Measurements from ENCODE around the gene TDRD7.

The TDRD7 gene

DNA sequence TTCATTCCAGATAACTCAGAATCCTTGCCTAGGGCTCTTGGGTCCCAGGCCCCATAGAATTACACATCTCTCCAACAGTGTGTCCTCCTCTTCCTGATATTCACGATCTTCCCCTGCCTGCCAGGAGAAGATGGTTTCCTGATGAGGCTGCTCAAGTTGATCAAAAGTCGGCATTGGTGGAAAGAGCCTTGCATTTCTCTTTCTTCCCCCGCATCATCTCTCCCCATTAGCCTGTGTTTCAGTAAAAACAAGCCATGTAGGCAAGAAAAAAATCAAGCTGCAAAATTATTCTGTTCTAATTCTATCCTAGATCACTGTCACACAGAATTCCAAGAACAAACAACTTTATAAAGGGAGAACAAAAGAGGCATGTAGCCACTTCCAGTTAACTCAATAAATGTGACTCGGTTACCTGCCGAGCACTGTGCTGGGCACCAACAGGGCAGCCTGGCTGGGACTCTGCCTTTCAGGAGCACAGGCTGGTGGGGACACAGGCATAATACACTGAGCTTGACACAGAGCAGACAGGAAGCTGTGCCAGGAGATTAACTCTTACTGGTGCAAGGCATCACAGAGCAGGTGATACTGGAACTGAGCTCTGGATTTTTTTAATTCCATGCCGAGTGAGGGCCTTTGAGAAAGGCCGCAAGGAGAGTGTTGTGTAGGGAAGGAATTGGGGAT, 115.1 kb downstream of the TDRD7 start:
- H3K27ac Mint-ChIP-seq, result no peak overlapping the region
- no peaks in the 10 kb centered on the region for H3K4me1 Mint-ChIP-seq (ENCODE audit: low read depth)
- no peaks in the 10 kb centered on the region for H3K27me3 Mint-ChIP-seq
- H3K9me3 Mint-ChIP-seq (ENCODE audit: low read depth), result no peaks in the 10 kb centered on the region
- no peak overlapping the region for H3K4me3 Mint-ChIP-seq
- no peaks in the 10 kb centered on the region for H3K36me3 Mint-ChIP-seq

DNA sequence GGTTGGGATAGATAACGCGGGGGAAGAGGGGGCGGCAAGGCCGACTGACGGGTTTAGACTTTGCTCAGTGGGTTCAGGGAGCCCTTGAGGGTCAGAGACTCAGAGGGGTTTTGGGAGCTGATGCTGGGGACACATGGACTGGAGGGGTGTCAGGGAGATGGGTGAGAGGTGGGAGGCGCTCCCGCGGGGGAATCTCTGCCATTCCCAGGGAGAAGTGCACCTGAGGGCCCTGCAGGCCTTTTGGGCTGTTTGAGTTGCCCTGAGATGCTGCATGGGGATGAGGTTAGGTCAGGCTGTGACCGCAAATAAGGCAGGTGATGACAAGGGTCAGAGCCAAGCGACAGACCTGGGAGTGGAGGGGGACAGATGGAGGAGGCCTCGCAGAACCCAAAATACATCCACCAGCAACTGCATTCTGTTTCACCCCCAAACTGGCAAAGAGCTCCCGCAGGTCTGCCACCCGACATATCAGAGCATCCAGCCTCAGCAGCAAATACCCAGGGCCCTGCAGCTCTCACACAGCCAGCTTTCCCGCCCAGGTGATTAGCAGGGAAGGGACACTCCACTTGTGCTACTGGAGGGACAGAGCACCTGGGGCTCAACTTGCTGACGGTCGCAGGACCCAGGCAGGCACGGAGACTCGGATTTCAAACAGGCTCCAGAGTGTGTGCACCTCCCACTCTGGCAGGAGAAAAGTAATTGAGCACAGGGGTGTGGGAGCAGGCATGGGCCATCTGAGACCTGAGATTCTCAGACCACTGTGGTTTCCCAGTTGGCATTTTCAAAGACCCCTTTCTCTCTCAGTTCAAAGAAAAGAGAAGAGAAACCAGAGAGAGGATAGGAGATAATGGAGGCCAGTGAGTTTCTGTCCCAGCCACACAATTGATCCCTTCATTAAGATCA, 116.0 kb downstream of the TDRD7 start:
- Mint-ChIP-seq H3K27ac (no peak overlapping the region), H3K4me3 (no peak overlapping the region), H3K27me3 (no peaks in the 10 kb centered on the region), H3K4me1 (ENCODE audit: low read depth) (no peaks in the 10 kb centered on the region), H3K36me3 (no peaks in the 10 kb centered on the region), H3K9me3 (ENCODE audit: low read depth) (no peaks in the 10 kb centered on the region)

DNA sequence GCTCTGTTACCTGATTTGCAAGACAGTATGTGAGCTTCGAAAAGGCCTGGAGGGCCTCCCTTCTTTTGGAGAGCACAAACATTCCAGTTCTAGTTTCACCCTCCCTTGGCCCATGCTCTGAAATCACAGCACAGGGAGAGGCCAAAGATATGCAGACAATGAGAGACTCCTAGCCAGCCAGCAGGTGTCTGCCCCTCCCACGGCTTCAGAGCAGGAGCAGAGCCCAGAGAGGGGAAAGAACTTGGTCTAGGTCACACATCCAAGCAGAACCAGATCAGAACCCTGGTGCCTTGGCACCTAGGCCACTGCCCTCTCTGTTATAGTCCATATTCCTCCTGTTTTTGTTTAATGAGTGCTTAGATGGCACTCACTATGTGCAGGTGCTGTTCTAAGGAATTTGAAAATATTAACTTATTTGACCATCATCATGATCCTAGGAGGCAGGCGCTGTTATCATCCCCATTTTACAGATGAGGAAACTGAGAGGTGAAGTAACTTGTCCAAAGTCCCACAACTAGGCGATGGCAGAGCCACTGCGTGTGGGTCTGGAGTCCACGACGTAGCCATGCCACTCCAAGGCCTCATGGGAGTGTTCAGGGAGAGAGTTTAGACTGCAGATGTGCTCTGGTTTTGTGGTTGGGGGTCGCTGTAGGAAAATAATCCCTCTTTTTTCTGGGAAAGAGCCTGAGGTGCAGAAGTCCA, 116.8 kb downstream of the TDRD7 start:
- H3K27me3 Mint-ChIP-seq, result no peaks in the 10 kb centered on the region
- H3K36me3 Mint-ChIP-seq, result no peaks in the 10 kb centered on the region
- no peak overlapping the region for H3K27ac Mint-ChIP-seq
- no peak overlapping the region for H3K4me3 Mint-ChIP-seq
- no peaks in the 10 kb centered on the region for H3K4me1 Mint-ChIP-seq (ENCODE audit: low read depth)
- H3K9me3 Mint-ChIP-seq (ENCODE audit: low read depth), result no peaks in the 10 kb centered on the region

DNA sequence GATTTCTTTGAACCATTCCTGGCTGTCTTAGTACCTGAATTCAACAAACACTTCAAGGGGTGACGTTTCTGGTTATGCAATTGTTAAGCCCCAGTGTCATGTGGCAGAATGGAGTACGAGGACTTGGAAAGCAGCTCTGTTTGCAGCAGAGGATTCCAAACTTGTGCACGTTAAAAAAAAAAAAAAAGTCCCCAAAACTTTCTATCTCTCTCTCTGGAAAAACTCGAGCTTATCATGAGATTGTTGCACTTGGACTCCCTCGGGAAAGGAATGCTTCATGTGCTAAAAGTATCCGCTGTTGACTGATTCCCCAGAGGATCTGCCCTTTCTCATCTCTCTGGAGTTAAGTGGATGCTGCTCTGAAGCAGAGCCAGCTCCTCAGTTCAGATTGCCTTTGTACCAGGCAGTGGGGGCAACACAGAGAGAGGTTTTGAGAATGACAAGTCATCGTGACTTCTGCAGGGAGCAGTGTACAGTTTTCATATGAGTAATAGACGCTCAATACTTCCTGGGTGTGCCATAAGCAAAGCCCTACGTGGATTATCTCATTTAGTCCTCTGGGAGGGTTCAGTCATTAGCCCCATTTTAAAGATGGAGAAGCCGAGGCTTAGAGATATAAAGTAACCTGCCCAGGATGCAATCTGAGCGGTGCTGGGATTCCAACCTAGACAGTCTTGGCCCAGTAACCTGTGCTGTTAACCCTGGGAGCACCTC, 117.6 kb downstream of the TDRD7 start:
- no peak overlapping the region for H3K4me3 Mint-ChIP-seq
- no peaks in the 10 kb centered on the region for H3K4me1 Mint-ChIP-seq (ENCODE audit: low read depth)
- no peaks in the 10 kb centered on the region for H3K36me3 Mint-ChIP-seq
- H3K27ac Mint-ChIP-seq, result no peak overlapping the region
- H3K9me3 Mint-ChIP-seq (ENCODE audit: low read depth), result no peaks in the 10 kb centered on the region
- H3K27me3 Mint-ChIP-seq, result no peaks in the 10 kb centered on the region

GRCh38 chr9:97531888-97532376, 120.0 kb downstream of the TDRD7 start:
- H3K4me3 Mint-ChIP-seq, result no peak overlapping the region
- no peaks in the 10 kb centered on the region for H3K9me3 Mint-ChIP-seq (ENCODE audit: low read depth)
- H3K27ac Mint-ChIP-seq, result no peak overlapping the region
- no peaks in the 10 kb centered on the region for H3K4me1 Mint-ChIP-seq (ENCODE audit: low read depth)
- peaks cover 2% of the 10 kb centered on the region for H3K27me3 Mint-ChIP-seq
- no peaks in the 10 kb centered on the region for H3K36me3 Mint-ChIP-seq

GRCh38 chr9:97534185-97534584, 122.3 kb downstream of the TDRD7 start:
- Mint-ChIP-seq H3K4me1 (ENCODE audit: low read depth) (no peaks in the 10 kb centered on the region), H3K9me3 (ENCODE audit: low read depth) (no peaks in the 10 kb centered on the region), H3K27me3 (peaks cover 3% of the 10 kb centered on the region), H3K27ac (no peak overlapping the region), H3K36me3 (no peaks in the 10 kb centered on the region), H3K4me3 (no peak overlapping the region)

DNA sequence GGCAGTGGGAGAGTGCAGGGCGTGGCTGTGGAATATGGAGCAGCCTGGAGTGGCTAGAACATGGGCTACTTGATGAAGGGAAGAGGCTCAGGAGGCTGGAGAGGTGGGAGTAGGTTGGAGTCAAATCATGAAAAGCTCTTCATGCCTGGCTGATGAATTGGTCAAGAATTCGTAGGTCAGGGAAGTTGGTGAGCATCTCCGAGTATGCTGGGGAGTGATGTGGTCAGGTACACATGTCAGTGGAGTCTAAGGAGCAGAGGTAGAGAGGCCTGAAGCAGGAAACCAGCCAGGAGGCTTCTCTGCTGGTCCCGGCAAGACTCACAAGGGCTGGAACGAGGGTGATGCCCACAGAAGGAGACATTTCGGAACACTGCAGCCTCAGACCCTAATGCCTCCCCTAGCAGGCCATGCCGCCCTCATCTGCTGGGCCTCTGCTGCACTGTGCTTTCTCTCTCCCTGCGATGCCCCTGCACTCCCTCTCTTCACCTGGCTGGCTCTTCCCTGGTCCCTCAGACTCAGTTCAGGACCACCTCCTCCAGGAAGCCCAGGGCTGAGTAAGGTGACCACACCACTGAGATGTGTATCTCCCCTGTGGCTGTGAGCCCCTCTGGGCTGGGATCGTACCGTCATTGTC, 123.2 kb downstream of the TDRD7 start:
- no peaks in the 10 kb centered on the region for H3K36me3 Mint-ChIP-seq
- no peaks in the 10 kb centered on the region for H3K9me3 Mint-ChIP-seq (ENCODE audit: low read depth)
- no peaks in the 10 kb centered on the region for H3K4me1 Mint-ChIP-seq (ENCODE audit: low read depth)
- no peak overlapping the region for H3K4me3 Mint-ChIP-seq
- H3K27ac Mint-ChIP-seq, result no peak overlapping the region
- H3K27me3 Mint-ChIP-seq, result peaks cover 3% of the 10 kb centered on the region

GRCh38 chr9:97535771-97536170, 123.9 kb downstream of the TDRD7 start:
- H3K4me1 Mint-ChIP-seq (ENCODE audit: low read depth), result no peaks in the 10 kb centered on the region

DNA sequence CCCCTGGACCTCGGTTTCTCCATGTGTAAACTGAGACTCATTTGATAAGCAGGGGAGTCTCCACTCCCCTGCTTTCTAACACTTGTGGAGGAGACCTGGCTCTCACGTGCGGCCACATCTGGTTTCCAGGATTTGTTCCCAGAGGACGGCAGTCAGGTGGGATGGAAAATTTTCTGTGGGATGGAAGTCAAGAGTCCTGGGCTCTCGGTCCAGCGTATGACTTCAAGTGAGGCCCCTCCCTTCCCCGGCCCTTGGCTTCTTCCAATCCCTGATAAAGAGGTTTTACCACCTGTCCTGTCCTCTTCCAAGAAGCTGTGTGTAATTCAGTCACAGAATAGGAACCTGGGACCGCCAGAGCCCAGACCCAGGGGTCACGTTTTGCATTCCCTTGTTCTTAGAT, 124.6 kb downstream of the TDRD7 start:
- Mint-ChIP-seq H3K4me3 (no peak overlapping the region), H3K27me3 (peaks cover 3% of the 10 kb centered on the region), H3K36me3 (no peaks in the 10 kb centered on the region), H3K27ac (no peak overlapping the region), H3K9me3 (ENCODE audit: low read depth) (no peaks in the 10 kb centered on the region), H3K4me1 (ENCODE audit: low read depth) (no peaks in the 10 kb centered on the region)

More at GRCh38 chr9:97535771-97536170, 123.9 kb downstream of the TDRD7 start:
- no peak overlapping the region for H3K27ac Mint-ChIP-seq
- H3K4me3 Mint-ChIP-seq, result no peak overlapping the region
- H3K27me3 Mint-ChIP-seq, result peaks cover 3% of the 10 kb centered on the region
- H3K9me3 Mint-ChIP-seq (ENCODE audit: low read depth), result no peaks in the 10 kb centered on the region
- H3K36me3 Mint-ChIP-seq, result no peaks in the 10 kb centered on the region

DNA sequence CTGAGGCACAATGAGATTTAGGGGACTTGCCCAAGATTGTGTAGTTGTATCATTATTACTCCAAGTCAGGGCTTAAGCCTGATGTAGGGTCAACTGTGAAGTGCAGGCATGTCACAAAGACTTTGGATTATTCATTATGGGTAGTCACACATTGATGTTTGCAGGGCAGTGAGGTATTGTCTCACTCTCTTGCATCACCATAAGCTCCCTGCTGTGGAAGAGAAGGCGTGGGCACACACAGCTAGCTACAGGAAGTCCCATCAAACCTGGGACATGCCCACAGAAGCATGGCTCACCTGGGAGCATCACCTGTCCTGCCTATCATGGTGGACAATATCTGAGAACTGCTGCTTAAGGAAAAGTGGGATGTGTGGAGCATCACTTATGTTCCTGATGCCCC, 131.7 kb downstream of the TDRD7 start:
- Mint-ChIP-seq H3K27me3 (no peaks in the 10 kb centered on the region), H3K27ac (no peak overlapping the region), H3K4me1 (ENCODE audit: low read depth) (no peaks in the 10 kb centered on the region), H3K36me3 (no peaks in the 10 kb centered on the region), H3K9me3 (ENCODE audit: low read depth) (no peaks in the 10 kb centered on the region), H3K4me3 (no peak overlapping the region)

- Mint-ChIP-seq H3K27me3 (no peaks in the 10 kb centered on the region), H3K27ac (no peak overlapping the region), H3K4me3 (no peak overlapping the region), H3K4me1 (ENCODE audit: low read depth) (no peaks in the 10 kb centered on the region), H3K9me3 (ENCODE audit: low read depth) (no peaks in the 10 kb centered on the region), H3K36me3 (no peaks in the 10 kb centered on the region)
Measured at GRCh38 chr9:97545486-97545885, 133.6 kb downstream of the TDRD7 start.
